ENCODE data around the gene FBL. TPM values are rescaled to one million over a fixed set of nuclear protein-coding genes. Genes with fewer than 3 reads are reported as not detected.
A peak's percentile ranks its signal among the peaks of the same experiment; 100 is the strongest.
"Not testable (repeated sequence)": the region's sequence is repeated elsewhere in the genome, so short reads cannot be mapped to it uniquely, and the experiment has no call there.

FBL gene
- total RNA-seq, 2 experiments from 2014 or later, result 901 to 905 TPM

GRCh38 chr19:39881495-39882110 is 35.4 kb upstream of the FBL start:
- H3K4me1 Mint-ChIP-seq (ENCODE audit: low read depth); H3K27ac Mint-ChIP-seq; H3K27me3 Mint-ChIP-seq; POLR2A ChIA-PET; H3K4me3 Mint-ChIP-seq; H3K9me3 Mint-ChIP-seq; intact Hi-C loops (cut with micrococcal nuclease); H3K36me3 Mint-ChIP-seq (ENCODE audit: low read depth): not testable (repeated sequence)
- peak; percentile 44 for TF ChIP-seq CTCF (IDR thresholded peaks at IDR 0.05)
- CTCF ChIA-PET, result interaction anchor here (1.4 kb wide), 1 partner anchor 89 kb away, joined by 4 read pairs; the partner anchor contains the start of gene PSMC4
- ATAC-seq (peak; percentile 93), DNase-seq (peak; percentile 60)

- H3K9me3 Mint-ChIP-seq; H3K27me3 Mint-ChIP-seq; ATAC-seq; H3K4me3 Mint-ChIP-seq; DNase-seq; POLR2A ChIA-PET; CTCF ChIA-PET; H3K4me1 Mint-ChIP-seq (ENCODE audit: low read depth); H3K27ac Mint-ChIP-seq; H3K36me3 Mint-ChIP-seq (ENCODE audit: low read depth); intact Hi-C loops (cut with micrococcal nuclease): not testable (repeated sequence)
Observed at GRCh38 chr19:39880241-39880640, 34.1 kb upstream of the FBL start.

- H3K27ac Mint-ChIP-seq; intact Hi-C loops (cut with micrococcal nuclease); ATAC-seq; H3K4me3 Mint-ChIP-seq; H3K36me3 Mint-ChIP-seq (ENCODE audit: low read depth); H3K27me3 Mint-ChIP-seq; DNase-seq; CTCF ChIA-PET; POLR2A ChIA-PET; H3K4me1 Mint-ChIP-seq (ENCODE audit: low read depth); H3K9me3 Mint-ChIP-seq: not testable (repeated sequence)
Observed at GRCh38 chr19:39879796-39880195, 33.6 kb upstream of the FBL start.

- POLR2A ChIA-PET, result interaction anchor here (0.8 kb wide), 1 partner anchor 11 kb away, joined by 3 read pairs; no protein-coding TSS in a partner anchor
- H3K9me3 Mint-ChIP-seq; DNase-seq; H3K36me3 Mint-ChIP-seq (ENCODE audit: low read depth); ATAC-seq; H3K27me3 Mint-ChIP-seq; H3K27ac Mint-ChIP-seq; intact Hi-C loops (cut with micrococcal nuclease); H3K4me3 Mint-ChIP-seq; H3K4me1 Mint-ChIP-seq (ENCODE audit: low read depth): not testable (repeated sequence)
- CTCF ChIA-PET, result interaction anchor here (2.0 kb wide), 1 partner anchor 15 kb away, joined by 4 read pairs; no protein-coding TSS in a partner anchor
Observed at GRCh38 chr19:39878866-39879265, 32.7 kb upstream of the FBL start.

GRCh38 chr19:39878398-39878797 is 32.2 kb upstream of the FBL start:
- DNase-seq (no peak), ATAC-seq (no peak)
- no peaks in the 10 kb centered on the region for H3K27me3 Mint-ChIP-seq
- ChIA-PET POLR2A (interaction anchor here (0.8 kb wide), 1 partner anchor 11 kb away, joined by 3 read pairs; no protein-coding TSS in a partner anchor), CTCF (interaction anchor here (2.0 kb wide), 1 partner anchor 14 kb away, joined by 4 read pairs; no protein-coding TSS in a partner anchor)
- no peaks in the 10 kb centered on the region for H3K4me1 Mint-ChIP-seq (ENCODE audit: low read depth)
- no peak overlapping the region for H3K27ac Mint-ChIP-seq
- H3K4me3 Mint-ChIP-seq, result no peak overlapping the region
- no peaks in the 10 kb centered on the region for H3K9me3 Mint-ChIP-seq
- intact Hi-C loops (cut with micrococcal nuclease), result no loop called here
- TF ChIP-seq CTCF (IDR thresholded peaks at IDR 0.05), result no peak
- H3K36me3 Mint-ChIP-seq (ENCODE audit: low read depth), result no peaks in the 10 kb centered on the region

- H3K4me1 Mint-ChIP-seq (ENCODE audit: low read depth); H3K27me3 Mint-ChIP-seq; ATAC-seq; POLR2A ChIA-PET; intact Hi-C loops (cut with micrococcal nuclease); H3K4me3 Mint-ChIP-seq; H3K36me3 Mint-ChIP-seq (ENCODE audit: low read depth); H3K9me3 Mint-ChIP-seq; H3K27ac Mint-ChIP-seq; DNase-seq: not testable (repeated sequence)
- CTCF ChIA-PET, result interaction anchor here (2.0 kb wide), 1 partner anchor 14 kb away, joined by 4 read pairs; no protein-coding TSS in a partner anchor
Observed at GRCh38 chr19:39877982-39878381, 31.8 kb upstream of the FBL start.

GRCh38 chr19:39877488-39877887 is 31.3 kb upstream of the FBL start:
- not testable (repeated sequence) for H3K27ac Mint-ChIP-seq

GRCh38 chr19:39876486-39876885 is 30.3 kb upstream of the FBL start:
- DNase-seq; H3K4me1 Mint-ChIP-seq (ENCODE audit: low read depth); H3K27me3 Mint-ChIP-seq; H3K27ac Mint-ChIP-seq; intact Hi-C loops (cut with micrococcal nuclease); CTCF ChIA-PET; H3K9me3 Mint-ChIP-seq; POLR2A ChIA-PET; H3K36me3 Mint-ChIP-seq (ENCODE audit: low read depth); H3K4me3 Mint-ChIP-seq; ATAC-seq: not testable (repeated sequence)

More at GRCh38 chr19:39877488-39877887, 31.3 kb upstream of the FBL start:
- DNase-seq, result peak; percentile 51
- CTCF ChIA-PET, result interaction anchor here (2.0 kb wide), 1 partner anchor 13 kb away, joined by 4 read pairs; no protein-coding TSS in a partner anchor
- ATAC-seq, result peak; percentile 47
- H3K27me3 Mint-ChIP-seq; H3K9me3 Mint-ChIP-seq; H3K36me3 Mint-ChIP-seq (ENCODE audit: low read depth); POLR2A ChIA-PET; H3K4me3 Mint-ChIP-seq; intact Hi-C loops (cut with micrococcal nuclease); H3K4me1 Mint-ChIP-seq (ENCODE audit: low read depth): not testable (repeated sequence)

GRCh38 chr19:39875401-39875864 is 29.3 kb upstream of the FBL start:
- ATAC-seq; H3K36me3 Mint-ChIP-seq (ENCODE audit: low read depth); H3K9me3 Mint-ChIP-seq; H3K27ac Mint-ChIP-seq; intact Hi-C loops (cut with micrococcal nuclease); H3K4me1 Mint-ChIP-seq (ENCODE audit: low read depth); H3K4me3 Mint-ChIP-seq; POLR2A ChIA-PET; CTCF ChIA-PET; DNase-seq; H3K27me3 Mint-ChIP-seq: not testable (repeated sequence)
